GM13977 (cell line): ENCODE data around the gene KRTCAP3.

Experiments used
- DNase-seq: peaks from one replicate; pipeline ENCODE4 v3.0.0; 2012; ENCODE audit warnings: low spot score
- in situ Hi-C: fragments of 300-500 bp; cut with MboI; formaldehyde crosslinking; loops from one replicate; pipeline ENCODE4 v1.12.0; 2022; ENCODE audit warnings: low sequenced_read_pairs, low pct_unique_long_range_greater_than_20kb, mixed read lengths, inconsistent platforms; ENCODE audit not compliant: unreplicated experiment
- TF ChIP-seq, protein P1 (sequence below): IDR thresholded peaks from 2 replicates; pipeline ENCODE4 v1.5.1; 2012; ENCODE audit warnings: mild to moderate bottlenecking, control low read depth; ENCODE audit not compliant: insufficient read depth; ENCODE audit errors: extremely low read depth, missing control alignments

KRTCAP3 gene, protein sequence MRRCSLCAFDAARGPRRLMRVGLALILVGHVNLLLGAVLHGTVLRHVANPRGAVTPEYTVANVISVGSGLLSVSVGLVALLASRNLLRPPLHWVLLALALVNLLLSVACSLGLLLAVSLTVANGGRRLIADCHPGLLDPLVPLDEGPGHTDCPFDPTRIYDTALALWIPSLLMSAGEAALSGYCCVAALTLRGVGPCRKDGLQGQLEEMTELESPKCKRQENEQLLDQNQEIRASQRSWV

DNA sequence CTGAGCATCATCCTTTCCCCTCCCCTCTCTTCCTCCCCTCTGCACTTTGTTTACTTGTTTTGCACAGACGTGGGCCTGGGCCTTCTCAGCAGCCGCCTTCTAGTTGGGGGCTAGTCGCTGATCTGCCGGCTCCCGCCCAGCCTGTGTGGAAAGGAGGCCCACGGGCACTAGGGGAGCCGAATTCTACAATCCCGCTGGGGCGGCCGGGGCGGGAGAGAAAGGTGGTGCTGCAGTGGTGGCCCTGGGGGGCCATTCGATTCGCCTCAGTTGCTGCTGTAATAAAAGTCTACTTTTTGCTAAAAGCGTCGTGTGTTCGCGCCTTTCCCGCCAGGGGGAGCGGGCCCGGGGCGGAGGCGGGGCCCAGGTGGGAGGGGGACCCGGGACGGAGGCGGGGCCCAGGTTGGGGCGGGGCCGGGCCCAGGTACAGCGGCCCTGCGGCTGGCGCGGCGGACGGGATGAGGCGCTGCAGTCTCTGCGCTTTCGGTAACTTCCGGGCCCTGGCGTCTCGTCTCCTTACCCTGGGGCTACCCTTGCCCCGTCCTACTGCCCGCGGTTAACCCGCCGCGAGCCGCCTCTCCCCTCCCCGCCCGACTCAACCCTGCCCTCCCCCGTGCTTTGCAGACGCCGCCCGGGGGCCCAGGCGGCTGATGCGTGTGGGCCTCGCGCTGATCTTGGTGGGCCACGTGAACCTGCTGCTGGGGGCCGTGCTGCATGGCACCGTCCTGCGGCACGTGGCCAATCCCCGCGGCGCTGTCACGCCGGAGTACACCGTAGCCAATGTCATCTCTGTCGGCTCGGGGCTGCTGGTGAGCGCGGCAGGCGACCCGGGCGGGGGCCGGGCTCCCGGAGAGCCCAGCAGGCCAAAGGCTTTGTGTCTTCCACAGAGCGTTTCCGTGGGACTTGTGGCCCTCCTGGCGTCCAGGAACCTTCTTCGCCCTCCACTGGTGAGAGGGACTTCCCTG lies at the start of gene KRTCAP3:
KRTCAP3 (plus strand) TSS at position 424 of the 962 bp plus-strand sequence; CDS start at position 456, 32 bp downstream.
- in situ Hi-C loops: no loop called here
- TF ChIP-seq, protein P1, sequence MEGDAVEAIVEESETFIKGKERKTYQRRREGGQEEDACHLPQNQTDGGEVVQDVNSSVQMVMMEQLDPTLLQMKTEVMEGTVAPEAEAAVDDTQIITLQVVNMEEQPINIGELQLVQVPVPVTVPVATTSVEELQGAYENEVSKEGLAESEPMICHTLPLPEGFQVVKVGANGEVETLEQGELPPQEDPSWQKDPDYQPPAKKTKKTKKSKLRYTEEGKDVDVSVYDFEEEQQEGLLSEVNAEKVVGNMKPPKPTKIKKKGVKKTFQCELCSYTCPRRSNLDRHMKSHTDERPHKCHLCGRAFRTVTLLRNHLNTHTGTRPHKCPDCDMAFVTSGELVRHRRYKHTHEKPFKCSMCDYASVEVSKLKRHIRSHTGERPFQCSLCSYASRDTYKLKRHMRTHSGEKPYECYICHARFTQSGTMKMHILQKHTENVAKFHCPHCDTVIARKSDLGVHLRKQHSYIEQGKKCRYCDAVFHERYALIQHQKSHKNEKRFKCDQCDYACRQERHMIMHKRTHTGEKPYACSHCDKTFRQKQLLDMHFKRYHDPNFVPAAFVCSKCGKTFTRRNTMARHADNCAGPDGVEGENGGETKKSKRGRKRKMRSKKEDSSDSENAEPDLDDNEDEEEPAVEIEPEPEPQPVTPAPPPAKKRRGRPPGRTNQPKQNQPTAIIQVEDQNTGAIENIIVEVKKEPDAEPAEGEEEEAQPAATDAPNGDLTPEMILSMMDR: peak; percentile 16
- DNase-seq: peak; percentile 65

DNA sequence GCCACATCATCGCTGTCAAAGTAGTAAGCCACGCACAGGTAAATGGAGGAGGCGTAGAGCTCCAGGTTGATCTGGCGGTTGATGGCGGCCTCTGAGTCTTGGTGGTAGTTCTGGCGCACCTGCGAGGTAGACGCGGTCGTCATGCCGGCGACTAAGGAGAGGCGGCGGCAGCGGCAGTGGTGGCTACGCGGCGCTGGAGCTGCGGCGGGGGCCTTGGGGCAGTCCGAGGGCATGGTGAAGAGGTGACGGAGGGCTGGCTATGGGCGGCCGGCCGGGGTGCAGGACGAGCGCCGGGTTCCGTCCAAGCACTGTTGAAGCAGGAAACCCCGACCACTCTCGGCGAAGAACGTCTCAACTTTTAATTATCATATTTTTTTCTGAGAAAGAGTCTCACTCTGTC lies 49.0 kb upstream of the KRTCAP3 start:
- in situ Hi-C loops: no loop called here
- DNase-seq: no peak
- TF ChIP-seq, protein P1: no peak

DNA sequence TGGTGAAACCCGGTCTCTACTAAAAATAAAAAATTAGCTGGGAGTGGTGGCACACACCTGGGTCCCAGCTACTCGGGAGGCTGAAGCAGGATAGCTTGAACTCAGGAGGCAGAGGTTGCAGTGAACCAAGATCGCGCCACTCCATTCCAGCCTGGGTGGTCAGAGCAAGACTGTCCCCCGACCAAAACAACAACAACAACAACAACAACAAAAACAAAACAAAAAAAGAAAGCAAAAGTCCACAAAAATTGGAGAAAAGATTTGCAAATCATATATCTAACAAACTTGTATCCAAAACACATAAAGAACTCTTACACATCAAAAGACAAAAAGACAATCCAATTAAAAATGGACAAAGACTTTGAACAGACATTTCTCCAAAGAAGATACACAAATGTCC lies 43.2 kb upstream of the KRTCAP3 start:
- TF ChIP-seq, protein P1: no peak
- DNase-seq: no peak
- in situ Hi-C loops: no loop called here

DNA sequence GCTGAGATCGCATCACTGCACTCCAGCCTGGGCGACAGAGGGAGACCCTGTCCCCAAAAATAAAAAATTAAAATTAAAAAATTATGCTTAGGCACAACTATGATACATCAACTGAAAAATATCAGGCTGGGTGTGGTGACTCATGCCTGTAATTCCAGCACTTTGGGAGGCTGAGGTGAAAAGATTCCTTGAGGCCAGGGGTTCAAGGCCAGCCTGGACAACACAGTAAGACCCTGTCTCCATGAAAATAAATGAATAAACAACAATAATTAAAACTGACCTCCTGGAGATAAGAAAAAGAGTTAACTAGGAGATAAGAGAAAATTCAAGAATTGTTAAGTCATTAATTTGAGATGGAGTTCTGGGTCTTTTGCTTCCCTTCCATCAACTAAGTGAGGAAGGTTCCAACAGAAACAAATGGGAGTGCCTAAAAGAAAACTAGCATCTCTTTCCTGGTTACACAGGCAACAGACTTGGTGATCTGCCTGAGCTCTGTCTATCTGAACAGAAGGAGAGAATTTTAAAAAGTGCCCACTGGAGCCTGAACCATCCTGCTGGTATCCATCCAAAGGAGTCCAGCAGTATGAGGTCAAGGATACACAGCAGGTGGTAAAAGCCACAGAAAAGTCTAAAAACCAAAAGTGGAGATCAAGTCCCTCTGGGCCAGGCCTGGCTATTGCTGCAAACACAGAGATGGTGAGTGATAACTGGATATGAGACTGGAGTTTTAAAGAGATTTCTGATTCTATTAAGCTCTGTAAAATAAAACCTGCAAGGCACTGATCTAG lies 41.6 kb upstream of the KRTCAP3 start:
- in situ Hi-C loops: no loop called here
- TF ChIP-seq, protein P1: no peak
- no peak for DNase-seq

DNA sequence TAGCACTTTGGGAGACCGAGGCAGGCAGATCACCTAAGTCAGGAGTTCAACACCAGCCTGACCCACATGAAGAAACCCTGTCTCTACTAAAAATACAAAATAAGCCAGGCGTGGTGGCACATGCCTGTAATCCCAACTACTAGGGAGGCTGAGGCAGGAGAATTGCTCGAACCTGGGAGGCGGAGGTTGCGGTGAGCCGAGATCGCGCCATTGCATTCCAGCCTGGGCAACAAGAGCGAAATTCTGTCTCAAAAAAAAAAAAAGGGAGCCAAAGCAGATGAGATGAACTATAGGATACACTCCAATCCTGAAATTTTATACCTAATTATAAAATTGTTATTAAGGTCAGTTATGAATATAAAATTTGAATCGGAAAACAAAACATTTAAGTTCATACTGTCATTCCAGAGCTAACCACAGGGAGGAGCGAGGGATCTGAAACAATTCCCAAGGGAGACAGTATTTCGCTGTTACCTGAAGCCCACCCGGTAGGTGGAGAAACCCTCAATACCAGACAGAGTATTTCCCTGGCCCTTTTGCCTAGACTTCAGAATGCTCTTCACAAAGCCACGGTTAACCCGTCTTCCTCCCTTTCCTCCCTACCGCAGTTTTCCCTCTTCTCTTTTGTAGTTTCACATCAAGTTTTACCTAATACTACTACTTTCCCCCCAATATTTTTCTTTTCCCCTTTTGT lies 34.2 kb upstream of the KRTCAP3 start:
- TF ChIP-seq, protein P1: peak; percentile 16
- no peak for DNase-seq
- in situ Hi-C loops: no loop called here
